HEK293T (cell line): ENCODE results near the gene FHOD3.

Experiments
- NFRKB ChIP-seq: fragments of 450-650 bp; IDR thresholded peaks from 2 replicates; pipeline ENCODE4 v1.6.1; 2016; ENCODE audit warnings: mild to moderate bottlenecking, moderate library complexity
- SUZ12 ChIP-seq: fragments of 450-650 bp; IDR thresholded peaks from 2 replicates; pipeline ENCODE4 v1.6.1; 2016; ENCODE audit warnings: mild to moderate bottlenecking
- ZNF384 ChIP-seq: fragments of 450-650 bp; IDR thresholded peaks from 2 replicates; pipeline ENCODE4 v1.6.1; 2016

GRCh38 chr18:36780748-36781147, 483.2 kb downstream of the FHOD3 start:
- TF ChIP-seq SUZ12 (no peak), ZNF384 (no peak), NFRKB (no peak)
